SK-N-SH (cell line): ENCODE measurements around the gene TESMIN.

Experiments used
- EZH2phosphoT487 ChIP-seq: fragments of 200-600 bp; sonication (generic); IDR thresholded peaks from 2 replicates; pipeline ENCODE4 v1.6.1; 2017; ENCODE audit warnings: low read depth, mixed run types, mild to moderate bottlenecking, antibody characterized with exemption, moderate library complexity, borderline replicate concordance
- JUND ChIP-seq: IDR thresholded peaks from 2 replicates; pipeline ENCODE4 v1.4.0; 2012
- NFIC ChIP-seq: IDR thresholded peaks from 2 replicates; pipeline ENCODE4 v1.4.0; 2012; ENCODE audit warnings: borderline replicate concordance
- RXRA ChIP-seq: IDR thresholded peaks from 2 replicates; pipeline ENCODE4 v1.4.0; 2012; ENCODE audit warnings: low read depth, mild to moderate bottlenecking, borderline replicate concordance
- TF ChIP-seq, protein P1 (sequence below): fragments of 200-600 bp; sonication (generic); IDR thresholded peaks from 2 replicates; pipeline ENCODE4 v1.6.1; 2017; ENCODE audit warnings: antibody characterized with exemption, mild to moderate bottlenecking, moderate library complexity
- TF ChIP-seq, protein P2 (sequence below): IDR thresholded peaks from 2 replicates; pipeline ENCODE4 v1.6.1; 2012; ENCODE audit warnings: mild to moderate bottlenecking, low read depth, low read length, moderate library complexity

DNA sequence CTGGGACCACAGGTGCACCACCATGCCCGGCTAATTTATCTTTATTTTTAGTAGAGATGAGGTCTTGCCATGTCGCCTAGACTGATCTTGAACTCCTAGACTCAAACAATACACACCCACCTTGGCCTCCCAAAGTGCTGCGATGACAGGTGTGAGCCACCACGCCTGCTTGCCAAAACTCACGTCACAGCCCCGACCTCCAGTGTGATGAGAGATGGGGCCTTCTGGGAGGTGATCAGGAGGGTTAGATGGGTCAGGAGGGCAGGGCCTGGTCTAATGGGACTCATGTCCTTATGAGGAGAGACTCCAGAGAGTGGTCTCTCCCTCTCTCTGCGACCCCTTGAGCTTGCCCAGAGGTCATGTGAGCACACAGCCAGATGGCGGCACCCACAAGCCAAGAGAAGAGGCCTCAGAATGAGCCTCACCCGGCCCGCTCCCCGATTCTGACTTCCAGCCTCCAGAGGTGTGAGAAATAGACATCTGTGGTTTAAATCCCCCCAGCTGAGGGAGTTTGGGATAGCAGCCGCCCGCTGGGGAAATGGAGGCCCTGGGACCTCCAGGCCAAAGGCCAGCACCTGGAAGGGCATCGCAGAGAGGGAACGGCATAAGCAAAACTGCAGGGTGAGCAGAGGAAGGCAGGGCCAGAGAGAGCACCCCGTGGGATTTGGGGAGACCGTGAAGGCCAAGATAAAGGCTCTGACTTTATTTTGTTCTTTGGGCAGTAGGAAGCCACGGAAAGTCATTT is 91.1 kb downstream of the TESMIN start:
- TF ChIP-seq, protein P1, sequence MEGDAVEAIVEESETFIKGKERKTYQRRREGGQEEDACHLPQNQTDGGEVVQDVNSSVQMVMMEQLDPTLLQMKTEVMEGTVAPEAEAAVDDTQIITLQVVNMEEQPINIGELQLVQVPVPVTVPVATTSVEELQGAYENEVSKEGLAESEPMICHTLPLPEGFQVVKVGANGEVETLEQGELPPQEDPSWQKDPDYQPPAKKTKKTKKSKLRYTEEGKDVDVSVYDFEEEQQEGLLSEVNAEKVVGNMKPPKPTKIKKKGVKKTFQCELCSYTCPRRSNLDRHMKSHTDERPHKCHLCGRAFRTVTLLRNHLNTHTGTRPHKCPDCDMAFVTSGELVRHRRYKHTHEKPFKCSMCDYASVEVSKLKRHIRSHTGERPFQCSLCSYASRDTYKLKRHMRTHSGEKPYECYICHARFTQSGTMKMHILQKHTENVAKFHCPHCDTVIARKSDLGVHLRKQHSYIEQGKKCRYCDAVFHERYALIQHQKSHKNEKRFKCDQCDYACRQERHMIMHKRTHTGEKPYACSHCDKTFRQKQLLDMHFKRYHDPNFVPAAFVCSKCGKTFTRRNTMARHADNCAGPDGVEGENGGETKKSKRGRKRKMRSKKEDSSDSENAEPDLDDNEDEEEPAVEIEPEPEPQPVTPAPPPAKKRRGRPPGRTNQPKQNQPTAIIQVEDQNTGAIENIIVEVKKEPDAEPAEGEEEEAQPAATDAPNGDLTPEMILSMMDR, result no peak
- no peak for TF ChIP-seq RXRA
- TF ChIP-seq EZH2phosphoT487, result no peak
- TF ChIP-seq, protein P2, sequence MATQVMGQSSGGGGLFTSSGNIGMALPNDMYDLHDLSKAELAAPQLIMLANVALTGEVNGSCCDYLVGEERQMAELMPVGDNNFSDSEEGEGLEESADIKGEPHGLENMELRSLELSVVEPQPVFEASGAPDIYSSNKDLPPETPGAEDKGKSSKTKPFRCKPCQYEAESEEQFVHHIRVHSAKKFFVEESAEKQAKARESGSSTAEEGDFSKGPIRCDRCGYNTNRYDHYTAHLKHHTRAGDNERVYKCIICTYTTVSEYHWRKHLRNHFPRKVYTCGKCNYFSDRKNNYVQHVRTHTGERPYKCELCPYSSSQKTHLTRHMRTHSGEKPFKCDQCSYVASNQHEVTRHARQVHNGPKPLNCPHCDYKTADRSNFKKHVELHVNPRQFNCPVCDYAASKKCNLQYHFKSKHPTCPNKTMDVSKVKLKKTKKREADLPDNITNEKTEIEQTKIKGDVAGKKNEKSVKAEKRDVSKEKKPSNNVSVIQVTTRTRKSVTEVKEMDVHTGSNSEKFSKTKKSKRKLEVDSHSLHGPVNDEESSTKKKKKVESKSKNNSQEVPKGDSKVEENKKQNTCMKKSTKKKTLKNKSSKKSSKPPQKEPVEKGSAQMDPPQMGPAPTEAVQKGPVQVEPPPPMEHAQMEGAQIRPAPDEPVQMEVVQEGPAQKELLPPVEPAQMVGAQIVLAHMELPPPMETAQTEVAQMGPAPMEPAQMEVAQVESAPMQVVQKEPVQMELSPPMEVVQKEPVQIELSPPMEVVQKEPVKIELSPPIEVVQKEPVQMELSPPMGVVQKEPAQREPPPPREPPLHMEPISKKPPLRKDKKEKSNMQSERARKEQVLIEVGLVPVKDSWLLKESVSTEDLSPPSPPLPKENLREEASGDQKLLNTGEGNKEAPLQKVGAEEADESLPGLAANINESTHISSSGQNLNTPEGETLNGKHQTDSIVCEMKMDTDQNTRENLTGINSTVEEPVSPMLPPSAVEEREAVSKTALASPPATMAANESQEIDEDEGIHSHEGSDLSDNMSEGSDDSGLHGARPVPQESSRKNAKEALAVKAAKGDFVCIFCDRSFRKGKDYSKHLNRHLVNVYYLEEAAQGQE, result no peak
- no peak for TF ChIP-seq JUND
- TF ChIP-seq NFIC, result no peak
